HepG2 (cell line): Measurements from ENCODE around the gene U2AF1L4. TPM values are rescaled to one million over a fixed set of nuclear protein-coding genes. Genes with fewer than 3 reads are reported as not detected.

Experiments used
- BORCS8-MEF2B ChIP-seq: sonication (generic); formaldehyde crosslinking; IDR thresholded peaks from 2 replicates; pipeline ENCODE4 v1.8.0; 2022; ENCODE audit warnings: mild to moderate bottlenecking, missing genetic modification reagents
- CAMTA2 ChIP-seq: sonication (generic); formaldehyde crosslinking; IDR thresholded peaks from 2 replicates; pipeline ENCODE4 v1.4.0; 2020; ENCODE audit warnings: mild to moderate bottlenecking, missing genetic modification reagents, borderline replicate concordance
- HNRNPK ChIP-seq: fragments of 200-400 bp; formaldehyde crosslinking; IDR thresholded peaks from 2 replicates; pipeline ENCODE4 v1.6.1; 2018; ENCODE audit warnings: low read length, low read depth, moderate library complexity, mild to moderate bottlenecking; ENCODE audit not compliant: poor library complexity, severe bottlenecking
- HOXA3 ChIP-seq: sonication (generic); formaldehyde crosslinking; IDR thresholded peaks from 2 replicates; pipeline ENCODE4 v1.5.0; 2020; ENCODE audit warnings: missing genetic modification reagents
- HOXD1 ChIP-seq: sonication (generic); formaldehyde crosslinking; IDR thresholded peaks from 2 replicates; pipeline ENCODE4 v1.5.0; 2020; ENCODE audit warnings: missing genetic modification reagents
- ISL2 ChIP-seq: sonication (generic); formaldehyde crosslinking; IDR thresholded peaks from 2 replicates; pipeline ENCODE4 v1.5.0; 2020; ENCODE audit warnings: missing genetic modification reagents
- KDM4B ChIP-seq: sonication (generic); formaldehyde crosslinking; IDR thresholded peaks from 2 replicates; pipeline ENCODE4 v1.4.0; 2020; ENCODE audit warnings: missing genetic modification reagents
- KDM5A ChIP-seq: fragments of 200-600 bp; sonication (generic); IDR thresholded peaks from 2 replicates; pipeline ENCODE4 v1.7.0; 2018; ENCODE audit warnings: antibody characterized with exemption, mild to moderate bottlenecking, low read length, borderline replicate concordance
- MIXL1 ChIP-seq: IDR thresholded peaks from 2 replicates; pipeline ENCODE4 v1.6.1; 2016
- SKIL ChIP-seq: sonication (generic); formaldehyde crosslinking; IDR thresholded peaks from 2 replicates; pipeline ENCODE4 v1.8.0; 2022; ENCODE audit warnings: missing genetic modification reagents, mild to moderate bottlenecking, moderate library complexity, borderline replicate concordance
- SMC3 ChIP-seq: IDR thresholded peaks from 2 replicates; pipeline ENCODE4 v1.6.1; 2011; ENCODE audit warnings: low read length, improper control_type of control experiment
- SMYD3 ChIP-seq: sonication (generic); formaldehyde crosslinking; IDR thresholded peaks from 2 replicates; pipeline ENCODE4 v1.8.1; 2023; ENCODE audit warnings: mild to moderate bottlenecking, missing genetic modification reagents
- TCF12 ChIP-seq, 2 experiments: fragments of 450-650 bp in 1 of 2; sonication (generic) in 1 of 2; formaldehyde crosslinking in 1 of 2; IDR thresholded peaks; 2 replicates each; pipeline versions ENCODE4 v1.6.1 to v1.8.0; 2017 to 2022; ENCODE audit warnings: antibody characterized with exemption in 1 of 2, mild to moderate bottlenecking in 1 of 2, missing genetic modification reagents in 1 of 2, moderate library complexity in 1 of 2
- THYN1 ChIP-seq: sonication (generic); formaldehyde crosslinking; IDR thresholded peaks from 2 replicates; pipeline ENCODE4 v1.8.1; 2023; ENCODE audit warnings: low read depth, mild to moderate bottlenecking, moderate library complexity, missing genetic modification reagents, borderline replicate concordance
- TMF1 ChIP-seq: sonication (generic); formaldehyde crosslinking; IDR thresholded peaks from 2 replicates; pipeline ENCODE4 v1.8.1; 2022; ENCODE audit warnings: low read depth, missing genetic modification reagents
- ZBTB7B ChIP-seq: sonication (generic); formaldehyde crosslinking; IDR thresholded peaks from 2 replicates; pipeline ENCODE4 v1.4.0; 2020; ENCODE audit warnings: missing genetic modification reagents
- ZFAT ChIP-seq: sonication (generic); formaldehyde crosslinking; conservative IDR thresholded peaks from 2 replicates; pipeline ENCODE4 v1.8.1; 2023; ENCODE audit warnings: missing genetic modification reagents, inconsistent platforms
- ZNF350 ChIP-seq: sonication (generic); formaldehyde crosslinking; IDR thresholded peaks from 2 replicates; pipeline ENCODE4 v1.4.0; 2020; ENCODE audit warnings: mild to moderate bottlenecking, low read depth, missing genetic modification reagents, borderline replicate concordance
- ZNF510 ChIP-seq: sonication (generic); formaldehyde crosslinking; IDR thresholded peaks from 2 replicates; pipeline ENCODE4 v1.4.0; 2020; ENCODE audit warnings: low read depth, mild to moderate bottlenecking, missing genetic modification reagents
- ZNF552 ChIP-seq: sonication (generic); formaldehyde crosslinking; IDR thresholded peaks from 2 replicates; pipeline ENCODE4 v1.9.0; 2022; ENCODE audit warnings: missing genetic modification reagents, mild to moderate bottlenecking, borderline replicate concordance
- ZNF567 ChIP-seq: sonication (generic); formaldehyde crosslinking; IDR thresholded peaks from 2 replicates; pipeline ENCODE4 v1.8.1; 2023; ENCODE audit warnings: mild to moderate bottlenecking, missing genetic modification reagents, borderline replicate concordance
- ZNF644 ChIP-seq: IDR thresholded peaks from 2 replicates; pipeline ENCODE4 v1.6.1; 2016; ENCODE audit warnings: low read depth
- ZNF792 ChIP-seq: IDR thresholded peaks from 2 replicates; pipeline ENCODE4 v1.6.1; 2016
- polyA plus RNA-seq, 8 experiments: library from polyadenylated mRNA; depleted of rRNA in 3 of 8; stranded (reverse) in 7 of 8; unstranded in 1 of 8; fragments of >200 nt; fragmentation: Illumina TruSeq in 4 of 8; extraction: Trizol in 4 of 8; gene quantifications; 2 replicates each; pipeline versions ENCODE4 v1.2.1 to v1.2.3, GENCODE V29; 2011 to 2016; ENCODE audit warnings: low read depth in 4 of 8, missing spikeins in 1 of 8, mixed read lengths in 1 of 8; ENCODE audit not compliant: insufficient read depth in 1 of 8
- total RNA-seq, 5 experiments: library from RNA; depleted of rRNA; stranded (reverse); fragments of >200 nt; fragmentation: Illumina TruSeq; extraction: Trizol; gene quantifications; 2 replicates each; pipeline ENCODE4 v1.2.3, GENCODE V29; 2016; ENCODE audit warnings: low read depth in 1 of 5
- TF ChIP-seq, protein P1 (sequence below): sonication (generic); formaldehyde crosslinking; IDR thresholded peaks from 2 replicates; pipeline ENCODE4 v1.4.0; 2020; ENCODE audit warnings: mild to moderate bottlenecking, missing genetic modification reagents
- TF ChIP-seq, protein P2 (sequence below): sonication (generic); formaldehyde crosslinking; IDR thresholded peaks from 2 replicates; pipeline ENCODE4 v1.4.0; 2020; ENCODE audit warnings: missing genetic modification reagents

The U2AF1L4 gene
- total and polyA plus RNA-seq, 2 of the 13 experiments (the other 11 are each of a cell fraction or from before 2014, with no cell fraction given), result 7.9 to 15.4 TPM

DNA sequence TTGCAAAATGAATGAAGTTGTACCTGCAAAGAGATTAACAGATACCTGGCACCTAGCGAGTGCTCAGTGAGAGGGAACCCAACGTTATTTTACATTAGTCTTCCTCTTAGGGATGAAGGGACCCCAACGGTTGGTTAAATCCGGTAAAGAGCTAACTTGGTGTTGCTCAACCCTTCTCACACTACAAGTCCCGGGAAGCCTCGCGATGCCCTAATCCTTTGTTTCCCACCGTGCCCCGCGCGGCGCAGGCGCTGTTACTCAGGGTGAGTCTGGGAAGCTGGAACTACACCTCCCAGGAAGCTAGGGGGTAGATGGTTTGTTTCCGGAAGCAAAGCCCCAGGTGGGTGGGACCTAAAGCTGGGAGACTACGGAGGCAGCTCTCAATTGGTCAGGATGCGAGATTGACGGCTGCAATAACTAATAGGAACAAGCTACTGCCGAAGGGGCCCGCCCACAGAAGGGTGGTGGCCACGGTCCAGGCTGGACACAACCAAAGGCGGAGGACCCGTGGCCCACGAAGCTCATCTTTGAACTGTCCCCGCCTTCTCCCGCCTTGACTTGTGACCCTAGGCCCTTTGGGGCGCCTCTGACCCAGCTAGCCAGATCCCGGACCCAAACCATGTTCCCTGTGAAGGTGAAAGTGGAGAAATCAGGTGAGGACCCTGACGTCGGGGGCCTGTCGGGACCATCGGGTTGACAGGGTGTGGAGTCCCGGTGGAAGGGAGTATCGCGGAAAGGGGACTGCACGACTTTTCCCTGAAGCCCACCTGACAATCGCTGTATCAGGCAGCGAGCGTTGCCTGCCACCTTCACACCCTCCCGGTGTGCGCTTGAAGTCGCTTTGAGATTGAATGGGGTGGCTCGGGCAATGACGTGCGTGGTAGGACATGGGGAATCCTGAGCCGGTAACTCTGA, 3.1 kb upstream of the U2AF1L4 start, which contains the start of gene LIN37 (continued):
- TF ChIP-seq HNRNPK (no peak), ZFAT (CRISPR knock-in tag) (no peak), CAMTA2 (CRISPR knock-in tag) (no peak), ISL2 (CRISPR knock-in tag) (peak; percentile 56), TMF1 (no peak), MIXL1 (CRISPR knock-in tag) (peak; percentile 71; the same call in 1 of the 2 replicates), SMYD3 (CRISPR knock-in tag) (0 out of 2 replicates have a peak, but pooled peaks have one; percentile 71), ZNF510 (CRISPR knock-in tag) (0 out of 2 replicates have a peak, but pooled peaks have one; percentile 76), ZNF792 (CRISPR knock-in tag) (no peak), ZNF350 (CRISPR knock-in tag) (peak; percentile 85), THYN1 (no peak), HOXD1 (CRISPR knock-in tag) (no peak), ZNF567 (CRISPR knock-in tag) (peak; percentile 61; the same call in 1 of the 2 replicates), ZNF644 (CRISPR knock-in tag) (no peak), ZBTB7B (CRISPR knock-in tag) (no peak), KDM4B (CRISPR knock-in tag) (no peak), ZNF552 (CRISPR knock-in tag) (no peak), HOXA3 (peak; percentile 67; the same call in 1 of the 2 replicates), KDM5A (peak; percentile 84; the same call in 1 of the 2 replicates), TCF12 (IDR thresholded peaks at IDR 0.05) (no peak), TCF12 (CRISPR knock-in tag; IDR thresholded peaks at IDR 0.05) (no peak), SMC3 (no peak), BORCS8-MEF2B (CRISPR knock-in tag) (peak; percentile 74), SKIL (CRISPR knock-in tag) (no peak)
- TF ChIP-seq, protein P1, sequence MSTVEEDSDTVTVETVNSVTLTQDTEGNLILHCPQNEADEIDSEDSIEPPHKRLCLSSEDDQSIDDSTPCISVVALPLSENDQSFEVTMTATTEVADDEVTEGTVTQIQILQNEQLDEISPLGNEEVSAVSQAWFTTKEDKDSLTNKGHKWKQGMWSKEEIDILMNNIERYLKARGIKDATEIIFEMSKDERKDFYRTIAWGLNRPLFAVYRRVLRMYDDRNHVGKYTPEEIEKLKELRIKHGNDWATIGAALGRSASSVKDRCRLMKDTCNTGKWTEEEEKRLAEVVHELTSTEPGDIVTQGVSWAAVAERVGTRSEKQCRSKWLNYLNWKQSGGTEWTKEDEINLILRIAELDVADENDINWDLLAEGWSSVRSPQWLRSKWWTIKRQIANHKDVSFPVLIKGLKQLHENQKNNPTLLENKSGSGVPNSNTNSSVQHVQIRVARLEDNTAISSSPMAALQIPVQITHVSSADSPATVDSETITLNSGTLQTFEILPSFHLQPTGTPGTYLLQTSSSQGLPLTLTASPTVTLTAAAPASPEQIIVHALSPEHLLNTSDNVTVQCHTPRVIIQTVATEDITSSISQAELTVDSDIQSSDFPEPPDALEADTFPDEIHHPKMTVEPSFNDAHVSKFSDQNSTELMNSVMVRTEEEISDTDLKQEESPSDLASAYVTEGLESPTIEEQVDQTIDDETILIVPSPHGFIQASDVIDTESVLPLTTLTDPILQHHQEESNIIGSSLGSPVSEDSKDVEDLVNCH (CRISPR knock-in tag), result no peak
- TF ChIP-seq, protein P2, sequence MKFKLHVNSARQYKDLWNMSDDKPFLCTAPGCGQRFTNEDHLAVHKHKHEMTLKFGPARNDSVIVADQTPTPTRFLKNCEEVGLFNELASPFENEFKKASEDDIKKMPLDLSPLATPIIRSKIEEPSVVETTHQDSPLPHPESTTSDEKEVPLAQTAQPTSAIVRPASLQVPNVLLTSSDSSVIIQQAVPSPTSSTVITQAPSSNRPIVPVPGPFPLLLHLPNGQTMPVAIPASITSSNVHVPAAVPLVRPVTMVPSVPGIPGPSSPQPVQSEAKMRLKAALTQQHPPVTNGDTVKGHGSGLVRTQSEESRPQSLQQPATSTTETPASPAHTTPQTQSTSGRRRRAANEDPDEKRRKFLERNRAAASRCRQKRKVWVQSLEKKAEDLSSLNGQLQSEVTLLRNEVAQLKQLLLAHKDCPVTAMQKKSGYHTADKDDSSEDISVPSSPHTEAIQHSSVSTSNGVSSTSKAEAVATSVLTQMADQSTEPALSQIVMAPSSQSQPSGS, result peak; percentile 69; the same call in 1 of the 2 replicates
